Hematopoietic multipotent progenitor cell treated with erythropoietin and hydrocortisone succinate and interleukin-3 and kit ligand, for 6 days (in vitro differentiated cells): Measurements from ENCODE around the gene GYG2.
"Not testable (repeated sequence)": the region's sequence is repeated elsewhere in the genome, so short reads cannot be mapped to it uniquely, and the experiment has no call there.

Experiments
- DNase-seq: peaks from one replicate; pipeline ENCODE4 v3.0.0-alpha.2; 2015

Gene GYG2

GRCh38 chrX:2874222-2875135 is 45.7 kb downstream of the GYG2 start:
- no peak for DNase-seq

GRCh38 chrX:2875136-2875481 is 46.4 kb downstream of the GYG2 start:
- DNase-seq: no peak

- peak; percentile 41 for DNase-seq
These were observed 47.2 kb downstream of the GYG2 start for GRCh38 chrX:2875798-2876399.

- no peak for DNase-seq
These were observed 49.8 kb downstream of the GYG2 start for GRCh38 chrX:2878563-2878962.

GRCh38 chrX:2879670-2880069 is 50.9 kb downstream of the GYG2 start:
- no peak for DNase-seq

DNA sequence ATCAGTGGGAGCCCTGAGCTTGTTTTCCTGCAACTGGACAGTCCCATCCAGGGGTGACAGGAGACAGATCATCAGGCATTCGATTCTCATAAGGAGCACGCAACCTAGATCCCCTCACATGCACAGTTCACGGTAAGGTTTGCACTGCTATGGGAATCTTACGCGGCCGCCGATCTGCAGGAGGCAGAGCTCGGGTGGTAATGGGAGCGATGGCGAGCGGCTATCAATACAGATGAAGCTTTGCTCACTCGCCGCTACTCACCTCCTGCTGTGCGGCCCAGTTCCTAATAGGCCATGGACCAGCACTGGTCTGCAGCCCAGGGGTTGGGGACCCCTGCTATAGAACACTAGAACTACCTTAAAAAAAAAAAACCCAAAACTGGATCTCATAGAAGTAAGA is 55.0 kb downstream of the GYG2 start:
- DNase-seq: no peak

DNA sequence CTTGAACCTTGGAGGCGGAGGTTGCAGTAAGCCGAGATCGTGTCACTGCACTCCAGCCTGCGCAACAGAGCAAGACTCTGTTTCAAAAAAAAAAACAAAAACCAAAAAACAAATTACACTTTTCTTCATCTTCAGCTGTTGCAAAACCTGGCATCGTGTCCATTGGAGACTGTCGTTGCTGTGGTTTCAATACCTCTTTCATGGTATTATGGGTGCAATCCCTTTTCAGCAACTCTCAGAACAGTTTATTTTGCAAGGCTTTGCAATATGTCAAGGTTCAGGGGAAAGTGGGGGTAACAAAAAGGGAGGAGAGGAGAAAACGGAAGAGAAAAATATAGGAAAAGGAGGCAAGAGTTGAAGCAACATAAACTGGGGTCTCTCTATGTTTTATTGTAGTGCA is 59.6 kb downstream of the GYG2 start:
- DNase-seq: no peak

GRCh38 chrX:2889045-2889605 is 60.4 kb downstream of the GYG2 start:
- DNase-seq: no peak

GRCh38 chrX:2889706-2890490 is 61.2 kb downstream of the GYG2 start:
- peak; percentile 27 for DNase-seq

DNA sequence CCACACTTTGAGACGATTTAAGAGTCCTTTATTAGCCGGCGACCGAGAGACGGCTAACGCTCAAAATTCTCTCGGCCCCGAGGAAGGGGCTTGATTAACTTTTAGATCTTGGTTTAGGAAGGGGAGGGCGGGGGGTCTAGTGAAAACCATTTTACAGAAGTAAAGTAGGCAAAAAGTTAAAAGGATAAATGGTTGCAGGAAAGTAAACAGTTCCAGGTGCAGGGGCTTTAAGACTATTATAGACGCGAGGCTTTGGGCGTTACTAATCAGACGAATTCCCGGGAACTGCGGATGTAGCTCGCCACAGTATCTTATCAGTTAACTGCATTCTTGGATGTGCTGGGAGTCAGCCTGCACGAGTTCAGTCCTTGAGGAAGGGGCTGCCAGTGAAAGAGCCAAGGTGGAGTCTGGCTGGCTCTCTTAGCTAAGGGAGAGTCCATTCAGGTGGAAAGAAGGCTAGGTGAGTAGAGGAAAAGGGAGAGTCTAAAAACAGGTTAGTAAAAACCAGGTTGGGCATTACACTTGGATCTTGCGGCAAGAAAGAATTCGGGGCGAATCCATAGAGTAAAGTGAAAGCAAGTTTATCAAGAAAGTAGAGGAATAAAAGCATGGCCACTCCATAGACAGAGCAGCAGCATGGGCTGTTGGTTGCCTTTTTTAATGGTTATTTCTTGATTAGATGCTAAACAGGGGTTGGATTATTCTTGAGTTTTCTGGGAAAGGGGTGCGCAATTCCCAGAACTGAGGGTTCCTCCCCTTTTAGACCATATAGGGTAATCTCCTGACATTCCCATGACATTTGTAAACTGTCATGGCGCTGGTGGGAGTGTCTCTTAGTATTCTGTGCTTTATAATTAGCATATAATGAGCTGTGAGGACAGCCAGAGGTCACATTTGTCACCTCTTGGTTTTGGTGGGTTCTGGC is 62.1 kb downstream of the GYG2 start:
- DNase-seq: not testable (repeated sequence)

- no peak for DNase-seq
These were observed 64.1 kb downstream of the GYG2 start for GRCh38 chrX:2892816-2893215.

DNA sequence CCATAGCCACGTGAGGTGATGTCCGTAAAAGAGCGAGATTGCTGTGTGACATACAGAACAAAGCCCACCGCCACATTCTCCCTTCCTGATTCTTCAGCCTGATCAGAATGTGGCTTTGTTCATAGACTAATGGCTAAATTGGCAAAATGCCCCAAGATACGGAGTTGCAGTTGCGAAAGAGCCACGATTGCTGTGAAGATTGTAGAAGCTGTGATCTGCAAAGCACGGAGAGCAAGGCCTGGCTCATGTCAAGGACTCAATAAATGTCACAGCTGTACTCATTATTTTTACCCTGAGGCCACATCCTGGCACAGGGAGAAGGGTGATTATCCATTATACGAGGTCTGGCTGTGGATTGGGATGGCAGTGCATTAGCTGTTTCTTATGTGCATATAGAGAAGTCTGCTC is 66.2 kb downstream of the GYG2 start:
- peak; percentile 58 for DNase-seq

- DNase-seq: no peak
These were observed 68.6 kb downstream of the GYG2 start for GRCh38 chrX:2897311-2897689.

- peak; percentile 38 for DNase-seq
These were observed 69.2 kb downstream of the GYG2 start for GRCh38 chrX:2897690-2898623.

- DNase-seq: no peak
These were observed 70.2 kb downstream of the GYG2 start for GRCh38 chrX:2898846-2899512.

GRCh38 chrX:2901367-2902036 is 72.8 kb downstream of the GYG2 start:
- DNase-seq: no peak

GRCh38 chrX:2902841-2903240 is 74.1 kb downstream of the GYG2 start:
- no peak for DNase-seq

DNA sequence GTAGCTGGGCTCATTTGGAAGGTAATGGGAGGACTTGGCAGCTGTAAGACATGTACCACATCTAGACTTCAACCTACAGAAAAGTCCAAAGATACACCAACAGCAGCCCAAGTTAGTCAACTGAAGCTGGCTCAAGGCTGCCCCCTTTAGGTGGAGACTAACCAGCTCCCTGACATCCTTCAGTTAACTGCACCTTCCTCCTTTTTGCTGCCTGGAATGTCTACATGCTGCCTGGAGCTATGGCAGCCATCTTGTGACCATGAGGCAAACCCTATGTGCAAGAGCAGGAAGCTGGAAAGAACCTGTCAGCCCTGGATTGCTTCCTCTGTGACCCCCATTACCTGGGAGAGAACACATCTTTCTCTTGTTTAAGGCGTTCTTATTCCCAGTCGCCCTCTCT is 74.6 kb downstream of the GYG2 start:
- no peak for DNase-seq

DNA sequence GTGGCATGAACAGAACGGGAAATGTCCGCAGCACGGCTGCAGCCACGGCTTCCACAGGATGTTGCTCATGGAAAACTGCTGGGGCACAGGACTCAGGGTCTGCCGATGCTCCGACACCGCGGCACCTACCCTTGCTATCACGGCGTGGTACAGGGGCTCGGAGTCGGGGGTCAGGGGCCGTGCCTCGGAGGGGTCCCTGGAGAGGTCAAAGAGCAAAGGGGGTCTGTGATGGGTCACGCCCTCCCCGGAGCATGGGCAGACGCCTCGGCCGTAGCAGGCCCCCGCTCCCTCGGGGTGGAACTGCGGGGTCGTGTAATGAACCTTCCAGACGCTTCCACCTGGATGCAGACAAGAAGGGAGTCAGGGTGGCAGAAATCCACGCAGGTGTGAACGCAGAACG is 78.6 kb downstream of the GYG2 start:
- no peak for DNase-seq

- DNase-seq: no peak
These were observed 79.5 kb downstream of the GYG2 start for GRCh38 chrX:2908125-2908685.
